Measurements from ENCODE around the gene UBR3. TPM values are rescaled to one million over a fixed set of nuclear protein-coding genes. Genes with fewer than 3 reads are reported as not detected.

UBR3 gene
- total and polyA plus RNA-seq, 12 donors, result 21.0 to 146 (median 115) TPM

DNA sequence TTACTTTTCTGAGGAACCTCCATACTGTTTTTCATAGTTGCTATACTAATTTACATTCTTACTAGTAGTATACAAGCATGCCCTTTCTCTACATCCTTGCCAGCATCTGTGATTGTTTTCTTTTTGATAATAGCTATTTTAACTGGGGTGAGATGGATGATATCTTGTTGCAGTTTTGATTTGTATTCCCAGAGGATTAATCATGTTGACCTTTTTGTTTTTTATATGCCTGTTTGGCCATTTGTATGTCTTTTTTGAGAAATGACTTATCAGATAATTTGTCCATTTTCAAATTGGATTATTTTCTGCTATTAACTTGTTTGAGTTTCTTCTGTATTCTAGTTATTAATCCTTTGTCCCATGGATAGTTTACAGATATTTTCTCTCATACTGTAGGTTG is 141.5 kb downstream of the UBR3 start:
- ATAC-seq (no peak), DNase-seq (no peak)
- Histone ChIP-seq H3K4me1 (peaks cover 0 to 10% (median 0%) of the 10 kb centered on the region in 9 donors), H3K36me3 (peaks cover 0 to 51% (median 0%) of the 10 kb centered on the region in 9 donors), H3K27me3 (no peaks in the 10 kb centered on the region), H3K27ac (no peak overlapping the region), H3K9me3 (peaks cover 0 to 11% (median 0%) of the 10 kb centered on the region in 11 donors), H3K4me3 (no peak overlapping the region)
- TF ChIP-seq, protein P1, sequence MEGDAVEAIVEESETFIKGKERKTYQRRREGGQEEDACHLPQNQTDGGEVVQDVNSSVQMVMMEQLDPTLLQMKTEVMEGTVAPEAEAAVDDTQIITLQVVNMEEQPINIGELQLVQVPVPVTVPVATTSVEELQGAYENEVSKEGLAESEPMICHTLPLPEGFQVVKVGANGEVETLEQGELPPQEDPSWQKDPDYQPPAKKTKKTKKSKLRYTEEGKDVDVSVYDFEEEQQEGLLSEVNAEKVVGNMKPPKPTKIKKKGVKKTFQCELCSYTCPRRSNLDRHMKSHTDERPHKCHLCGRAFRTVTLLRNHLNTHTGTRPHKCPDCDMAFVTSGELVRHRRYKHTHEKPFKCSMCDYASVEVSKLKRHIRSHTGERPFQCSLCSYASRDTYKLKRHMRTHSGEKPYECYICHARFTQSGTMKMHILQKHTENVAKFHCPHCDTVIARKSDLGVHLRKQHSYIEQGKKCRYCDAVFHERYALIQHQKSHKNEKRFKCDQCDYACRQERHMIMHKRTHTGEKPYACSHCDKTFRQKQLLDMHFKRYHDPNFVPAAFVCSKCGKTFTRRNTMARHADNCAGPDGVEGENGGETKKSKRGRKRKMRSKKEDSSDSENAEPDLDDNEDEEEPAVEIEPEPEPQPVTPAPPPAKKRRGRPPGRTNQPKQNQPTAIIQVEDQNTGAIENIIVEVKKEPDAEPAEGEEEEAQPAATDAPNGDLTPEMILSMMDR (IDR thresholded peaks at IDR 0.05), result no peak
- intact Hi-C loops (cut with DNase I), result no loop called here

DNA sequence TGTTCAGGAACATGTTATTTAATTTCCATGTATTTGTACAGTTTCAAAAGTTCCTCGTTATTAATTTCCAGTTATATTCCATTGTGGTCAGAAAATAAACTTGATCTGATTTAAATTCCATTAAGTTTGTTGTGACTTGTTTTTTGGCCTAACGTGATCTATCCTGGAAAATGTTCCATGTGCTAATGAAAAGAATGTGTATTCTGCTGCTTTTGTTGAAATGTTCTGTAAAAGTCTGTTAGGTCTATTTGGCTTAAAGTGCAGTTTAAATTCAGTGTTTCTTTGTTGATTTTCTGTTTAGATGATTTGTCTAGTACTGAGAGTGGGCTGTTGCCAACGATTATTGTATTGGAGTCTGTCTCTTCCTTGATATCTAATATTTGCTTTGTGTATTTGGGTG is 148.0 kb downstream of the UBR3 start:
- Histone ChIP-seq H3K27me3 (no peaks in the 10 kb centered on the region), H3K27ac (no peak overlapping the region), H3K4me3 (no peak overlapping the region), H3K36me3 (peaks cover 0 to 50% (median 17%) of the 10 kb centered on the region in 9 donors), H3K9me3 (peaks cover 0 to 27% (median 14%) of the 10 kb centered on the region in 11 donors), H3K4me1 (no peaks in the 10 kb centered on the region)
- ATAC-seq, result no peak
- DNase-seq, result no peak
- 95 to 96% methylated on average over 3 of the region's 3 CpGs for WGBS, 2 donors
- TF ChIP-seq, protein P1 (IDR thresholded peaks at IDR 0.05), result no peak
- intact Hi-C loops (cut with DNase I), result no loop called here

DNA sequence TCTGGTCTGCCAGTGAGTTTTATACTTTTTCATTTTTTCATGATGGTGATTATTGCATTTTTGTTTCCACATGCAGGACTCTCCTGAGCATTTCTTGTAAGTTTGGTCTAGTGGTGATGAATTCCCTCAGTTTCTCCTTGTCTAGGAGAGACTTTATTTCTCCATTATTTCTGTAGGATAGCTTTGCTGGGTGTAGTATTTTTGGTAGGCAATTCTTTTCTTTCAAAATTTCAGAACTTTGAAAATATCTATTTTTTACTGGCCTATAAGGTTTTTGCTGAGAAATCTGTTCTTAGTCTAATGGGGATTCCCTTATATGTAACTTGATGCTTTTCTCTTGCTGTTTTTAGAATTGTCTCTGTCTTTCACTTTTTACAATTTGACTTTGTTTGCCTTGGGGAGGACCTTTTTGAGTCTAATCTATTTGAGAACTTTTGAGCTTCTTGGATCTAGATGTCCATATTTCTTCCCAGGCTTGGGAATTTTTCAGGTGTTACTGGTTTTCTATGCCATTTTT is 149.1 kb downstream of the UBR3 start:
- DNase-seq (no peak), ATAC-seq (no peak)
- Histone ChIP-seq H3K36me3 (peaks cover 0 to 52% (median 17%) of the 10 kb centered on the region in 9 donors), H3K9me3 (peaks cover 0 to 27% (median 14%) of the 10 kb centered on the region in 11 donors), H3K4me3 (no peak overlapping the region), H3K27me3 (no peaks in the 10 kb centered on the region), H3K27ac (no peak overlapping the region), H3K4me1 (peaks cover 0 to 6% (median 0%) of the 10 kb centered on the region in 9 donors)
- intact Hi-C loops (cut with DNase I), result no loop called here
- TF ChIP-seq, protein P1 (IDR thresholded peaks at IDR 0.05), result no peak

- intact Hi-C loops (cut with DNase I), result no loop called here
- Histone ChIP-seq H3K4me3 (no peak overlapping the region), H3K4me1 (peaks cover 0 to 11% (median 0%) of the 10 kb centered on the region in 9 donors), H3K27ac (no peak overlapping the region), H3K27me3 (no peaks in the 10 kb centered on the region), H3K9me3 (peaks cover 0 to 27% (median 14%) of the 10 kb centered on the region in 11 donors), H3K36me3 (peaks cover 0 to 53% (median 17%) of the 10 kb centered on the region in 9 donors)
- 99 to 100% methylated on average over 3 of the region's 3 CpGs for WGBS, 2 donors
- DNase-seq (no peak), ATAC-seq (no peak)
- TF ChIP-seq, protein P1 (IDR thresholded peaks at IDR 0.05), result no peak
Observed at GRCh38 chr2:169977530-169977929, 150.3 kb downstream of the UBR3 start.

Data from heart right ventricle (tissue), 16 donors.